ENCODE measurements around the gene RABL6.
"Not testable (repeated sequence)": the region's sequence is repeated elsewhere in the genome, so short reads cannot be mapped to it uniquely, and the experiment has no call there.

RABL6 gene

DNA sequence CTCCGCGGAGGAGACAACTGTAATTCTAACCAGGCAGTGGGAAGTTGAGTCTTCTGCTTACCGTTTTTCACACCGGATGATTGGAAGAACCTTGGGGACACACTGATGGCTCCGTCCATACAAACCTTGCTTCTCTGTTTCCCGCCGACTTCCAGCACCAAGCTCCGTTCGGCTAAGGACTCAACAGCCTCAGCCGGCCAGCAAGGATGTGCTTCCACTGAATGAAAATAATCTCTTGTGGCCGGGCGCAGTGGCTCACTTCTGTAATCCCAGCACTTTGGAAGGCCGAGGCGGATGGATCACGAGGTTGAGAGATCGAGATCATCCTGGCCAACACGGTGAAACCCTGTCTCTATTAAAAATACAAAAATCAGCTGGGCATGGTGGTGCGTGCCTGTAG lies 60.2 kb downstream of the RABL6 start:
- ATAC-seq (no peak), DNase-seq (ENCODE audit: low spot score in 2 of 2) (no peak)
- Mint-ChIP-seq H3K36me3 (peaks cover 26% of the 10 kb centered on the region), H3K9me3 (peaks cover 2% of the 10 kb centered on the region), H3K4me3 (peak overlapping the region; percentile 78), H3K4me1 (peaks cover 16% of the 10 kb centered on the region), H3K27ac (no peak overlapping the region)

GRCh38 chr9:136868644-136869043 lies 60.9 kb downstream of the RABL6 start:
- peak overlapping the region; percentile 78 for H3K4me3 Mint-ChIP-seq
- peaks cover 19% of the 10 kb centered on the region for H3K36me3 Mint-ChIP-seq
- ATAC-seq (no peak), DNase-seq (ENCODE audit: low spot score in 2 of 2) (no peak)
- no peak overlapping the region for H3K27ac Mint-ChIP-seq
- peaks cover 2% of the 10 kb centered on the region for H3K9me3 Mint-ChIP-seq
- peaks cover 11% of the 10 kb centered on the region for H3K4me1 Mint-ChIP-seq

DNA sequence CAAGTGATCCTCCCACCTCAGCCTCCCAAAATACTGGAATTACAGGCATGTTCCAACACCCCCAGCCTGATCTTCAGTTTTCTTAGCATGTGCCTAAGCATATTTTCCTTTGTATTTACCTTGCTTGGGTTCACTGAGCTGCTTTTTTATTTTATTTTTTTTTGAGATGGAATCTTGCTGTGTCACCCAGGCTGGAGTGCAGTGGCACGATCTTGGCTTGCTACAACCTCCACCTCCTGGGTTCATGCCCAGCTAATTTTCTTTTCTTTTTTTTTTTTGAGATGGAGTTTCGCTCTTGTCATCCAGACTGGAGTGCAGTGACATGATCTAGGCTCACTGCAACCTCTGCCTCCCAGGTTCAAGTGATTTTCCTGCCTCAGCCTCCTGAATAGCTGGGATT lies 61.9 kb downstream of the RABL6 start:
- peak overlapping the region; percentile 10 for H3K27ac Mint-ChIP-seq
- not testable (repeated sequence) for ATAC-seq; H3K9me3 Mint-ChIP-seq; H3K4me3 Mint-ChIP-seq; DNase-seq (ENCODE audit: low spot score in 2 of 2); H3K36me3 Mint-ChIP-seq; H3K4me1 Mint-ChIP-seq

GRCh38 chr9:136875155-136875554 lies 67.4 kb downstream of the RABL6 start:
- DNase-seq (ENCODE audit: low spot score in 2 of 2) (no peak), ATAC-seq (no peak)
- Mint-ChIP-seq H3K36me3 (no peaks in the 10 kb centered on the region), H3K4me1 (peaks cover 2% of the 10 kb centered on the region), H3K9me3 (peaks cover 2% of the 10 kb centered on the region), H3K27ac (no peak overlapping the region), H3K4me3 (no peak overlapping the region)

GRCh38 chr9:136876476-136876875 lies 68.7 kb downstream of the RABL6 start:
- H3K27ac Mint-ChIP-seq, result peak overlapping the region; percentile 2
- peaks cover 11% of the 10 kb centered on the region for H3K4me1 Mint-ChIP-seq
- H3K4me3 Mint-ChIP-seq, result no peak overlapping the region
- no peaks in the 10 kb centered on the region for H3K36me3 Mint-ChIP-seq
- ATAC-seq (no peak), DNase-seq (ENCODE audit: low spot score in 2 of 2) (no peak)
- H3K9me3 Mint-ChIP-seq, result peaks cover 2% of the 10 kb centered on the region

- Mint-ChIP-seq H3K27ac (peak overlapping the region; percentile 87), H3K36me3 (peaks cover 17% of the 10 kb centered on the region), H3K4me1 (peaks cover 42% of the 10 kb centered on the region), H3K4me3 (peak overlapping the region; percentile 80), H3K9me3 (no peaks in the 10 kb centered on the region)
- ATAC-seq (no peak), DNase-seq (ENCODE audit: low spot score in 2 of 2) (no peak)
These were observed 72.9 kb downstream of the RABL6 start for GRCh38 chr9:136880651-136881050.

DNA sequence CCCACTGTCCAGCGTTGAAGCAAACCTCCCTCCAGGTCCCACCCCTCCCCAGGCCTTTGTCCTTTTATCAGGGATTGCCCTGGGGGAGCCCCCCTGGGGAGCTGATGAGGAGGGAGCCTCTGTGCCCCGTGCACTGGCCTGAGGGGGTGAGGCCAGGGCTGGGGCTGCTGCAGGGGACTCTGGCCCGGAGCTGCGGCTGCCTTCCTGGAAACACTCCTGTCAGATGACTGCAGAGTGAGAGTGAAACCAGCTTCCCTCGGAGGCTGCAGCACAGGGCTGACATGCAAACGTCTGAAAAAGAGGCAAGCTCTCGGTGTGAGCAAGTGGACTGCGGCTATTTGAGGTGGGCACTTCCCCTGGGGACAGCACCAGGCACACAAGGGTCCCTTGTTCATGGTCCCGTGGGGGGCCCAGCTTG lies 74.0 kb downstream of the RABL6 start:
- DNase-seq (ENCODE audit: low spot score in 2 of 2) (peak; percentile 47 to 85), ATAC-seq (peak; percentile 55)
- peak overlapping the region; percentile 87 for H3K27ac Mint-ChIP-seq
- peaks cover 42% of the 10 kb centered on the region for H3K4me1 Mint-ChIP-seq
- H3K9me3 Mint-ChIP-seq, result no peaks in the 10 kb centered on the region
- peak overlapping the region; percentile 80 for H3K4me3 Mint-ChIP-seq
- peaks cover 18% of the 10 kb centered on the region for H3K36me3 Mint-ChIP-seq

DNA sequence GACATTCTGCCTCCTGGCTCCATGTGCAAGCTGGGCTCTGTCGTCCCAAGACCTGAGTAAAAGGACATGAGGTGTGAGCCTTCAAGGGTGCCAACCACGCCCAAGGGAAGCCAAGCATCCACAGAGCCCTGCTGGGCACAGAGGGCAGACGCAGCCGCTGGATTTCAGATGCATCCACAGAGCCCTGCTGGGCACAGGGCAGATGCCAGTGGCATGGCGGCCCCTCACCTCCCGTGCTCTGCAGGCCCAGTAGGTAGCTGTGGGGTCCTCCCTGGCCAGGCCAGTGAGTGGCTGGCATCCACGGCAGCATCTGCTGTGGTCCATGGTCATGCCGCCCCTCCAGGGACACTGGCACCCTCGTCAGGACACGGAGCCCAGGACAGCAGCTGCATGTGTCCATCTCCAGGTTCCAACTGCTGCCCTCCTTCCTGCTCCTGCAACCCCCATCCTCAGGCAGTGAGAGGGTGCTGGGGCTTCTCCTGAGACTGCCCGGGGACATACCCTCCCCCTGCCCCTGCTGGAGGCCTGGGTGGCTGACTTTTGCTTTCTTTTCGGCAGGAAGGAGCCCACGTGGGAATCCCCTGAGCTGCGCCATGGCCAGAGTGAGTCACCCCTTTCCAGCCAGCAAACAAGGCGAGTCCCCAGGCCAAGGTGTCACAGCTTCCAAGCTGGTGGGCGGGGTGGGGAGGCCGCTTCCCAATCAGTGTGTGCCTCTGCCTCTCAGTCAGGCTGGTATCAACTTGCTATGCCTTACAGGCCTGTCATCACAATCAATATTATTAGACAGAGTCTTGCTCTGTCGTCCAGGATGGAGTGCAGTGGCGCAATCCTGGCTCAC lies 74.6 kb downstream of the RABL6 start:
- peaks cover 46% of the 10 kb centered on the region for H3K4me1 Mint-ChIP-seq
- peak overlapping the region; percentile 87 for H3K27ac Mint-ChIP-seq
- DNase-seq (ENCODE audit: low spot score in 2 of 2), result peak; percentile 64 to 90
- peaks cover 24% of the 10 kb centered on the region for H3K36me3 Mint-ChIP-seq
- ATAC-seq, result peak; percentile 68
- H3K4me3 Mint-ChIP-seq, result peak overlapping the region; percentile 80
- no peaks in the 10 kb centered on the region for H3K9me3 Mint-ChIP-seq

DNA sequence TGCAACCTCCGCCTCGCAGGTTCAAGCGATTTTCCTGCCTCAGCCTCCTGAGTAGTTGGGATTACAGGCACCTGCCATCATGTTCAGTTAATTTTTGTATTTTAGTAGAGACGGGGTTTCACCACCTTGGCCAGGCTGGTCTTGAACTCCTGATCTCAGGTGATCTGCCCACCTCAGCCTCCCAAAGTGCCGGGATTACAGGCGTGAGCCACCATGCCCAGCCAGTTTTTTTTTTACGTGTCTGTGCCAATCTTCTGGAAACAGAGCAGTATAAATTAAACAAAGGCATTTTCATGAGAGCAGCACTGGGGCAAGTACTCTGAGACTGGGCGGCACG lies 75.2 kb downstream of the RABL6 start:
- DNase-seq (ENCODE audit: low spot score in 2 of 2); ATAC-seq; H3K9me3 Mint-ChIP-seq: not testable (repeated sequence)
- Mint-ChIP-seq H3K4me1 (peaks cover 49% of the 10 kb centered on the region), H3K36me3 (peaks cover 27% of the 10 kb centered on the region), H3K4me3 (peak overlapping the region; percentile 80), H3K27ac (peak overlapping the region; percentile 87)

GRCh38 chr9:136883670-136884069 lies 75.9 kb downstream of the RABL6 start:
- H3K27ac Mint-ChIP-seq; ATAC-seq; H3K9me3 Mint-ChIP-seq; DNase-seq (ENCODE audit: low spot score in 2 of 2); H3K4me3 Mint-ChIP-seq: not testable (repeated sequence)
- peaks cover 31% of the 10 kb centered on the region for H3K36me3 Mint-ChIP-seq
- H3K4me1 Mint-ChIP-seq, result peaks cover 56% of the 10 kb centered on the region

DNA sequence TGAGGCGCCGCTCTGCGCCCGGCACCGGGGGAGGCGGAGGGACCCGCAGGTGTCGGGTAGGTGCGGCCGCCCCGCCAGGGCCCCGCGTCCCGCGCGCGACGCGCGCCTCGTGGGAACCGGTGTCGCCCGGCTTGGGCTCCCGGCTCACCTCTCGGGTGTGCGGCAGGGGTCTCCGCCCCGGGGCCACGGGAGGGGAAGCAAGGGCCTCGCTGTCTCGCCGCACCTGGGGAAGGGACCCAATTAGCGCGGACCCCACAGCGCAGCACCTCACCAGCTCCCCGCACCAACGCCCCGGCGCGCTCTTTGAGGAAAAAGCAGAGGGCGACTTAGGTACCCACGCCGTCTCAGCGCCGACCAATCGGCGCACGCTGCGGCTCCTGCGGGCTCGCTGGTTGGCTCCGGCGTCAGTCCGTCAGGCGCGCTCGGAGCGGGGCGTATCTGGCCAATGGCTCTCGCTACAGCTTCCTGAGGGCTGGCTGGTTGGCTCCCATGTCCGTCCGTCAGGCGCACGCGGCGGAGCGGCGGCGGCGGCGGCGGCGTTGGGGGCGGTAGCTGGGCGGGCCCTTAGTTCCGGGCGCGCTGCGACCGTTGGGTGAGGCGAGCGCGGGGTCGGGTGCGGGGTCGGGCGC lies 78.3 kb downstream of the RABL6 start, which contains the start of gene TRAF2:
TRAF2 (plus strand) TSS at position 567 of the 629 bp plus-strand sequence. CDS start 12,225 bp downstream, outside the sequence.
- peak within 1 kb of the TSS; percentile 96 for H3K4me3 Mint-ChIP-seq
- H3K4me1 Mint-ChIP-seq, result peaks cover 48% of the 10 kb centered on the region
- peaks cover 53% of the 10 kb centered on the region for H3K36me3 Mint-ChIP-seq
- H3K27ac Mint-ChIP-seq, result peak within 1 kb of the TSS; percentile 94
- ATAC-seq (peak; percentile 92), DNase-seq (ENCODE audit: low spot score in 2 of 2) (peak; percentile 96 to 99)
- H3K9me3 Mint-ChIP-seq, result no peaks in the 10 kb centered on the region

- peak in 1 of 2 donors; percentile 73 for DNase-seq (ENCODE audit: low spot score in 2 of 2)
- Mint-ChIP-seq H3K36me3 (peaks cover 62% of the 10 kb centered on the region), H3K4me3 (peak overlapping the region; percentile 96), H3K4me1 (peaks cover 40% of the 10 kb centered on the region), H3K27ac (peak overlapping the region; percentile 94), H3K9me3 (no peaks in the 10 kb centered on the region)
- ATAC-seq, result peak; percentile 42
These were observed 79.2 kb downstream of the RABL6 start for GRCh38 chr9:136886610-136887597.

DNA sequence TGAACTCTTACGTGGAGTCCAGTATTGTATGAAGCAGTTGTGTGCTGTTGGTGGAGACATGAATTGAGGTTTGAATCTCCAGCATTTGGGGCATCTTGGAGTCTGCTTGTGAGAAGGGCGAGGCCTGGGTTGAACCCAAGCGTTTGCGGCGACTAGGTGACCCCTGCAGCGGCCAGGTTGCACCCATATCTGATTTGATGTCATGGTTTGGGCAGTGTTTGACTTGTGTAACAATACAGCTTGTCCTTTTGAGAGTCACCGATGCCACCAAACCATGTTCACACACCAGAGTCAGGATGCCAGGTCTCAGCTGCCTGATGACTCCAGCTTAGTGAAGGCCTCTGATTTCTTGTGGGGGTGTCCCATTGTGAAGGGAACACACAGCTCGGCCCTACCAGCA lies 80.7 kb downstream of the RABL6 start:
- peaks cover 31% of the 10 kb centered on the region for H3K4me1 Mint-ChIP-seq
- no peak for DNase-seq (ENCODE audit: low spot score in 2 of 2)
- peak overlapping the region; percentile 96 for H3K4me3 Mint-ChIP-seq
- no peak overlapping the region for H3K27ac Mint-ChIP-seq
- H3K36me3 Mint-ChIP-seq, result peaks cover 66% of the 10 kb centered on the region
- H3K9me3 Mint-ChIP-seq, result no peaks in the 10 kb centered on the region
- no peak for ATAC-seq

GRCh38 chr9:136889858-136890257 lies 82.1 kb downstream of the RABL6 start:
- Mint-ChIP-seq H3K4me3 (no peak overlapping the region), H3K9me3 (no peaks in the 10 kb centered on the region), H3K36me3 (peaks cover 73% of the 10 kb centered on the region), H3K27ac (no peak overlapping the region), H3K4me1 (peaks cover 38% of the 10 kb centered on the region)
- DNase-seq (ENCODE audit: low spot score in 2 of 2) (no peak), ATAC-seq (no peak)

- H3K9me3 Mint-ChIP-seq, result no peaks in the 10 kb centered on the region
- H3K4me1 Mint-ChIP-seq, result peaks cover 32% of the 10 kb centered on the region
- DNase-seq (ENCODE audit: low spot score in 2 of 2) (no peak), ATAC-seq (no peak)
- H3K27ac Mint-ChIP-seq, result no peak overlapping the region
- H3K36me3 Mint-ChIP-seq, result peaks cover 78% of the 10 kb centered on the region
- H3K4me3 Mint-ChIP-seq, result no peak overlapping the region
These were observed 82.9 kb downstream of the RABL6 start for GRCh38 chr9:136890661-136891060.

Measured in stimulated activated effector memory CD8-positive, alpha-beta T cell treated with anti-CD3 and anti-CD28 coated beads, Interleukin-12 subunit alpha, Interleukin-12 subunit beta, amount 100 ng/mL, for 72 hours (primary cell).